BLaER1 treated with 17β-estradiol and CSF1 and Interleukin-3, amounts not matched to agents 10 nM and 100 nM (cell line): ENCODE results near the gene MAP3K14.

ENCODE experiments used
- H3K27ac ChIP-seq, 11 experiments: shearing (Covaris generic); formaldehyde crosslinking; 2 replicates each; pipeline ENCODE4 v1.8.1; 2022
- H3K27me3 ChIP-seq, 11 experiments: shearing (Covaris generic); formaldehyde crosslinking; 2 replicates each; pipeline ENCODE4 v1.8.1; 2022
- H3K36me3 ChIP-seq, 11 experiments: shearing (Covaris generic); formaldehyde crosslinking; 2 replicates each; pipeline ENCODE4 v1.8.1; 2022
- H3K4me1 ChIP-seq, 10 experiments: shearing (Covaris generic); formaldehyde crosslinking; 2 replicates each; pipeline ENCODE4 v1.8.1; 2022
- H3K4me2 ChIP-seq, 11 experiments: shearing (Covaris generic); formaldehyde crosslinking; 2 replicates each; pipeline ENCODE4 v1.8.1; 2022
- H3K4me3 ChIP-seq, 10 experiments: shearing (Covaris generic); formaldehyde crosslinking; 2 replicates each; pipeline ENCODE4 v1.8.1; 2022
- H3K9ac ChIP-seq, 11 experiments: shearing (Covaris generic); formaldehyde crosslinking; 2 replicates each; pipeline ENCODE4 v1.8.1; 2022
- H3K9me3 ChIP-seq, 11 experiments: shearing (Covaris generic); formaldehyde crosslinking; replicated peaks in 1 of 11; 2 replicates each; pipeline ENCODE4 v1.8.1; 2022
- H4K20me1 ChIP-seq, 11 experiments: shearing (Covaris generic); formaldehyde crosslinking; 2 replicates each; pipeline ENCODE4 v1.8.1; 2022
- Cebpa-rat ChIP-seq, 11 experiments: shearing (Covaris generic); IDR thresholded peaks; 2 replicates each; pipeline ENCODE4 v1.8.1; 2022

Gene MAP3K14

GRCh38 chr17:45310380-45311324, 6.2 kb downstream of the MAP3K14 start:
- Histone ChIP-seq H3K9ac (peak overlapping the region in 8 of 11 experiments; percentile 27 to 96 (median 90); a peak in 8 of 22 replicates), H3K9me3 (0 out of 22 replicates have a peak, but pooled peaks cover 0 to 6% (median 0%) of the 10 kb centered on the region in 11 experiments), H4K20me1 (peaks cover 0 to 70% (median 13%) of the 10 kb centered on the region in 11 experiments; a peak in 14 of 22 replicates), H3K27me3 (no peaks in the 10 kb centered on the region), H3K27ac (peak overlapping the region in 9 of 11 experiments; percentile 57 to 95 (median 93); a peak in 13 of 22 replicates), H3K4me3 (peak overlapping the region in 1 of 10 experiments; percentile 51; a peak in 2 of 20 replicates), H3K4me1 (peaks cover 94 to 100% (median 99%) of the 10 kb centered on the region in 10 experiments), H3K4me2 (peak overlapping the region; percentile 90 to 99 (median 96)), H3K36me3 (peaks cover 11 to 56% (median 45%) of the 10 kb centered on the region in 11 experiments; a peak in 20 of 22 replicates)
- no peak for TF ChIP-seq Cebpa-rat (IDR thresholded peaks at IDR 0.05)

- no peak overlapping the region for H3K4me3 ChIP-seq
- peak overlapping the region; percentile 5 to 98 (median 96); a peak in 12 of 22 replicates for H3K4me2 ChIP-seq
- H3K9ac ChIP-seq, result no peak overlapping the region
- peaks cover 96 to 100% (median 100%) of the 10 kb centered on the region in 10 experiments for H3K4me1 ChIP-seq
- peaks cover 0 to 57% (median 12%) of the 10 kb centered on the region in 11 experiments; a peak in 13 of 22 replicates for H4K20me1 ChIP-seq
- H3K27me3 ChIP-seq, result no peaks in the 10 kb centered on the region
- no peak for TF ChIP-seq Cebpa-rat (IDR thresholded peaks at IDR 0.05)
- H3K27ac ChIP-seq, result peak overlapping the region in 2 of 11 experiments; percentile 4 to 81; a peak in 1 of 22 replicates
- H3K9me3 ChIP-seq, result 0 out of 22 replicates have a peak, but pooled peaks cover 0 to 6% (median 0%) of the 10 kb centered on the region in 11 experiments
- H3K36me3 ChIP-seq, result peaks cover 11 to 69% (median 52%) of the 10 kb centered on the region in 11 experiments; a peak in 20 of 22 replicates
These were observed 7.4 kb downstream of the MAP3K14 start for GRCh38 chr17:45309400-45309799.

GRCh38 chr17:45308840-45309239, 8.0 kb downstream of the MAP3K14 start:
- peaks cover 0 to 53% (median 12%) of the 10 kb centered on the region in 11 experiments; a peak in 12 of 22 replicates for H4K20me1 ChIP-seq
- peak overlapping the region in 5 of 11 experiments; percentile 4 to 81 (median 79); a peak in 4 of 22 replicates for H3K27ac ChIP-seq
- no peak for TF ChIP-seq Cebpa-rat (IDR thresholded peaks at IDR 0.05)
- no peak overlapping the region for H3K4me3 ChIP-seq
- no peak overlapping the region for H3K9ac ChIP-seq
- peaks cover 96 to 100% (median 100%) of the 10 kb centered on the region in 10 experiments for H3K4me1 ChIP-seq
- H3K36me3 ChIP-seq, result peaks cover 11 to 71% (median 54%) of the 10 kb centered on the region in 11 experiments; a peak in 20 of 22 replicates
- H3K27me3 ChIP-seq, result no peaks in the 10 kb centered on the region
- 0 out of 22 replicates have a peak, but pooled peaks cover 0 to 6% (median 0%) of the 10 kb centered on the region in 11 experiments for H3K9me3 ChIP-seq
- peak overlapping the region; percentile 77 to 98 (median 90); a peak in 21 of 22 replicates for H3K4me2 ChIP-seq

- Histone ChIP-seq H3K4me1 (peaks cover 96 to 100% (median 100%) of the 10 kb centered on the region in 10 experiments), H3K27ac (peak overlapping the region; percentile 40 to 90 (median 80)), H3K9me3 (0 out of 22 replicates have a peak, but pooled peaks cover 0 to 6% (median 0%) of the 10 kb centered on the region in 11 experiments), H3K36me3 (peaks cover 11 to 71% (median 54%) of the 10 kb centered on the region in 11 experiments; a peak in 20 of 22 replicates), H3K27me3 (no peaks in the 10 kb centered on the region), H3K4me3 (no peak overlapping the region), H3K9ac (peak overlapping the region in 9 of 11 experiments; percentile 42 to 73 (median 58); a peak in 12 of 22 replicates), H4K20me1 (peaks cover 0 to 49% (median 12%) of the 10 kb centered on the region in 11 experiments; a peak in 12 of 22 replicates), H3K4me2 (peak overlapping the region; percentile 77 to 98 (median 90))
- no peak for TF ChIP-seq Cebpa-rat (IDR thresholded peaks at IDR 0.05)
These were observed 8.8 kb downstream of the MAP3K14 start for GRCh38 chr17:45308016-45308365.

GRCh38 chr17:45307290-45308015, 9.4 kb downstream of the MAP3K14 start:
- Histone ChIP-seq H3K9ac (peak overlapping the region; percentile 7 to 73 (median 56); a peak in 18 of 22 replicates), H3K27ac (peak overlapping the region; percentile 40 to 90 (median 80))

GRCh38 chr17:45306623-45307022, 10.2 kb downstream of the MAP3K14 start:
- peaks cover 11 to 67% (median 51%) of the 10 kb centered on the region in 11 experiments; a peak in 20 of 22 replicates for H3K36me3 ChIP-seq
- H3K4me1 ChIP-seq, result peaks cover 96 to 100% (median 100%) of the 10 kb centered on the region in 10 experiments
- TF ChIP-seq Cebpa-rat (IDR thresholded peaks at IDR 0.05), result no peak
- 0 out of 22 replicates have a peak, but pooled peaks cover 0 to 6% (median 0%) of the 10 kb centered on the region in 11 experiments for H3K9me3 ChIP-seq
- H3K27me3 ChIP-seq, result no peaks in the 10 kb centered on the region
- peaks cover 0 to 57% (median 9%) of the 10 kb centered on the region in 11 experiments; a peak in 12 of 22 replicates for H4K20me1 ChIP-seq
- H3K4me3 ChIP-seq, result no peak overlapping the region
- peak overlapping the region in 7 of 11 experiments; percentile 16 to 73 (median 53); a peak in 6 of 22 replicates for H3K9ac ChIP-seq
- H3K27ac ChIP-seq, result peak overlapping the region; percentile 73 to 90 (median 81); a peak in 20 of 22 replicates
- peak overlapping the region; percentile 77 to 98 (median 90) for H3K4me2 ChIP-seq

More at GRCh38 chr17:45307290-45308015, 9.4 kb downstream of the MAP3K14 start:
- peaks cover 0 to 54% (median 12%) of the 10 kb centered on the region in 11 experiments; a peak in 12 of 22 replicates for H4K20me1 ChIP-seq
- peaks cover 96 to 100% (median 100%) of the 10 kb centered on the region in 10 experiments for H3K4me1 ChIP-seq
- H3K4me3 ChIP-seq, result no peak overlapping the region
- H3K27me3 ChIP-seq, result no peaks in the 10 kb centered on the region
- no peak for TF ChIP-seq Cebpa-rat (IDR thresholded peaks at IDR 0.05)
- H3K9me3 ChIP-seq, result 0 out of 22 replicates have a peak, but pooled peaks cover 0 to 6% (median 0%) of the 10 kb centered on the region in 11 experiments
- peaks cover 11 to 71% (median 54%) of the 10 kb centered on the region in 11 experiments; a peak in 20 of 22 replicates for H3K36me3 ChIP-seq
- peak overlapping the region; percentile 77 to 98 (median 90) for H3K4me2 ChIP-seq

GRCh38 chr17:45306094-45306493, 10.7 kb downstream of the MAP3K14 start:
- peak overlapping the region in 10 of 11 experiments; percentile 73 to 90 (median 80); a peak in 17 of 22 replicates for H3K27ac ChIP-seq
- H3K36me3 ChIP-seq, result peaks cover 11 to 62% (median 46%) of the 10 kb centered on the region in 11 experiments; a peak in 20 of 22 replicates

More at GRCh38 chr17:45306094-45306493, 10.7 kb downstream of the MAP3K14 start:
- TF ChIP-seq Cebpa-rat (IDR thresholded peaks at IDR 0.05), result no peak
- peaks cover 96 to 100% (median 100%) of the 10 kb centered on the region in 10 experiments for H3K4me1 ChIP-seq
- no peaks in the 10 kb centered on the region for H3K27me3 ChIP-seq
- H4K20me1 ChIP-seq, result peaks cover 0 to 51% (median 9%) of the 10 kb centered on the region in 11 experiments; a peak in 10 of 22 replicates
- H3K4me3 ChIP-seq, result no peak overlapping the region
- peak overlapping the region; percentile 77 to 98 (median 90) for H3K4me2 ChIP-seq
- H3K9ac ChIP-seq, result peak overlapping the region in 9 of 11 experiments; percentile 1 to 73 (median 17); a peak in 4 of 22 replicates
- H3K9me3 ChIP-seq, result 0 out of 22 replicates have a peak, but pooled peaks cover 0 to 6% (median 0%) of the 10 kb centered on the region in 11 experiments
